Naive thymus-derived CD4-positive, alpha-beta T cell (primary cell): Measurements from ENCODE around the gene ERCC5. TPM values are rescaled to one million over a fixed set of nuclear protein-coding genes. Genes with fewer than 3 reads are reported as not detected.

Experiments
- ATAC-seq: fragments of 150-1000 bp; cut with Tn5 transposase; 2 replicates; pipeline ENCODE4 v1.10.0; 2021; ENCODE audit warnings: mild to moderate bottlenecking, moderate library complexity
- CTCF ChIA-PET: fragments of 350-600 bp; sonication (Branson Sonifier 250); formaldehyde crosslinking; loops from one replicate; lab custom pipeline; 2021; ENCODE audit warnings: antibody characterized with exemption; lab: Charles Lee
- POLR2A ChIA-PET: fragments of 350-600 bp; sonication (Branson Sonifier 250); formaldehyde crosslinking; loops from one replicate; lab custom pipeline; 2021; ENCODE audit warnings: antibody characterized with exemption, inconsistent platforms; lab: Charles Lee
- DNase-seq, 9 donors: peaks; one replicate each; pipeline versions ENCODE4 v3.0.0 to v3.0.0-alpha.2; 2020 to 2022; ENCODE audit warnings: mixed read lengths in 1 of 9
- H3K27ac ChIP-seq: one replicate; pipeline ENCODE4 v1.7.0; 2013; ENCODE audit warnings: mild to moderate bottlenecking, low read depth, low read length, moderate library complexity
- H3K27me3 ChIP-seq, 2 donors: one replicate each; pipeline ENCODE4 v1.7.0; 2013; ENCODE audit warnings: low read length in 2 of 2, mild to moderate bottlenecking in 2 of 2, moderate library complexity in 2 of 2; ENCODE audit not compliant: control insufficient read depth in 2 of 2, insufficient read depth in 2 of 2
- H3K36me3 ChIP-seq, 3 experiments: 1 replicate in 2 of 3; 2 replicates in 1 of 3; pipeline ENCODE4 v1.7.0; 2013; ENCODE audit warnings: low read length in 3 of 3, mild to moderate bottlenecking in 3 of 3, moderate library complexity in 1 of 3; ENCODE audit not compliant: insufficient read depth in 3 of 3, control insufficient read depth in 2 of 3
- H3K4me1 ChIP-seq, 2 donors: one replicate each; pipeline ENCODE4 v1.7.0; 2013; ENCODE audit warnings: low read length in 2 of 2, mild to moderate bottlenecking in 2 of 2, moderate library complexity in 1 of 2; ENCODE audit not compliant: control insufficient read depth in 2 of 2, insufficient read depth in 2 of 2
- H3K4me3 ChIP-seq: 2 replicates; pipeline ENCODE4 v1.7.0; 2013; ENCODE audit warnings: mild to moderate bottlenecking, low read length
- H3K9me3 ChIP-seq, 3 experiments: 1 replicate in 2 of 3; 2 replicates in 1 of 3; pipeline ENCODE4 v1.7.0; 2013; ENCODE audit warnings: low read length in 3 of 3; ENCODE audit not compliant: control insufficient read depth in 2 of 3
- H3K27ac Mint-ChIP-seq, 9 donors: one replicate each; pipeline ENCODE4 v1.8.0; 2020 to 2022; ENCODE audit warnings: mixed read lengths in 9 of 9, mild to moderate bottlenecking in 8 of 9, moderate library complexity in 5 of 9, inconsistent platforms in 2 of 9
- H3K27me3 Mint-ChIP-seq, 5 donors: one replicate each; pipeline ENCODE4 v1.8.0; 2021 to 2022; ENCODE audit warnings: mixed read lengths in 5 of 5, mild to moderate bottlenecking in 1 of 5
- H3K36me3 Mint-ChIP-seq, 5 donors: one replicate each; pipeline ENCODE4 v1.8.0; 2020 to 2022; ENCODE audit warnings: mixed read lengths in 5 of 5, mild to moderate bottlenecking in 3 of 5, inconsistent platforms in 1 of 5
- H3K4me1 Mint-ChIP-seq, 7 donors: one replicate each; pipeline ENCODE4 v1.8.0; 2020 to 2022; ENCODE audit warnings: mixed read lengths in 7 of 7, mild to moderate bottlenecking in 3 of 7, inconsistent platforms in 1 of 7
- H3K4me3 Mint-ChIP-seq, 10 donors: one replicate each; pipeline ENCODE4 v1.8.0; 2020 to 2022; ENCODE audit warnings: mild to moderate bottlenecking in 10 of 10, mixed read lengths in 10 of 10, moderate library complexity in 6 of 10, inconsistent platforms in 2 of 10
- H3K9me3 Mint-ChIP-seq, 11 donors: one replicate each; pipeline ENCODE4 v1.8.0; 2020 to 2022; ENCODE audit warnings: mixed read lengths in 11 of 11, mild to moderate bottlenecking in 4 of 11, inconsistent platforms in 1 of 11, moderate library complexity in 1 of 11
- intact Hi-C, 2 donors: fragments of 100-400 bp; cut with micrococcal nuclease; formaldehyde crosslinking; loops; one replicate each; pipeline ENCODE4 v1.15.1; 2023
- polyA plus RNA-seq, 2 donors: library from polyadenylated mRNA; unstranded; fragments of 300-500 nt; fragmentation: Illumina TruSeq; gene quantifications; one replicate each; pipeline ENCODE4 v1.2.3, GENCODE V29; 2021
- total RNA-seq, 6 experiments: library from RNA in 5 of 6; stranded (reverse) in 5 of 6; gene quantifications; 1 replicate in 5 of 6; 2 replicates in 1 of 6; pipeline ENCODE4 v1.2.3 and lab custom pipeline; 2021 to 2026

ERCC5 gene
- total and polyA plus RNA-seq, 7 experiments from 2014 or later: 48.6 to 158 (median 93.4) TPM

DNA sequence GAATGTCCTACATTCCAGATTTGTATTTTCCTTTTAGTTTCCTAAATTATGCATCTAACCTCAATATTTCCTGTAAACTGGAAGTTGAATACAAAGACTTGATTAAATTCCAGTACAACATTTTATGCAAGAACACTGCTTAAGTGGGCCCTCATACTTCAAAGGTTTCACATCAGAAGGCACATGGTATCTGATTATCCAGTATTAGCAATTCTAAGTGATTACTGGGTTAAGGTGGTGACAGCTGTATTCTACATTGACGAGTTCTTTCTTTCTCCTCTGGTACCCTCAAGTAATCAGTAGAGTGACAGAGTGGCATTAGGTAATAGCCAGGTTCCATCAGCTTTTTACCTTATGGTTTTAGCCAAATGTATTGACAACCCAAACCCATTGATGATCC lies 28.6 kb upstream of the ERCC5 start:
- intact Hi-C loops: no loop called here
- Histone ChIP-seq H3K27ac (no peak overlapping the region), H3K27me3 (no peaks in the 10 kb centered on the region), H3K9me3 (no peaks in the 10 kb centered on the region), H3K36me3 (no peaks in the 10 kb centered on the region), H3K4me3 (no peak overlapping the region), H3K4me1 (no peaks in the 10 kb centered on the region)
- Mint-ChIP-seq H3K27ac (no peak overlapping the region), H3K4me3 (no peak overlapping the region), H3K36me3 (peaks cover under 1 to 32% (median 19%) of the 10 kb centered on the region in 5 donors), H3K4me1 (peaks cover 3 to 18% (median 10%) of the 10 kb centered on the region in 7 donors), H3K9me3 (peaks cover 0 to 3% (median under 1%) of the 10 kb centered on the region in 11 donors), H3K27me3 (no peaks in the 10 kb centered on the region)
- DNase-seq (no peak), ATAC-seq (no peak)
- ChIA-PET POLR2A (interaction anchor here (0.6 kb wide), 1 partner anchor 318 kb away, joined by 3 read pairs; no protein-coding TSS in a partner anchor), CTCF (no interaction called here)

DNA sequence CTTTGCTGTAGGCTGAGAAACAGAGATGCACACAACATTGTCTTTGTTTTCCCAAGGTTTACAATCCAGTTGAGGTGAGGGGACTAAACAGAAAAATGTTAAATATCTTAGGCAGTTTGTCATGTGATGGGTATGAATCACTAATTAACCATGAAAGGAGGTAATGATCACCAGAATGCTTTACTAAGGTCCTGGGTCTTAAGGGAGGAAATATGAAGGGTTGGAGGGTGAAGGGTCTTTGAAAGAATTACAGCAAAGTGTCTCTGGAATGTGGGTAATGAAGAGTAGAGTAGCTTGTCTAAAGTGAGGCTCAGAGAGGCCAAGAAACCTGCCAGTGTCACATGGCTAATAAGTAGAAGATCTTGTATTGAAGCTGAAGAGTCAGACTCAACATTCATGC lies 27.9 kb upstream of the ERCC5 start:
- POLR2A ChIA-PET: no interaction called here
- no peak overlapping the region for H3K27ac ChIP-seq
- H3K4me1 ChIP-seq: no peaks in the 10 kb centered on the region
- Mint-ChIP-seq H3K4me1 (peaks cover 3 to 14% (median 10%) of the 10 kb centered on the region in 7 donors), H3K9me3 (peaks cover 0 to 1% (median 0%) of the 10 kb centered on the region in 11 donors), H3K27ac (no peak overlapping the region), H3K4me3 (no peak overlapping the region), H3K36me3 (peaks cover under 1 to 35% (median 18%) of the 10 kb centered on the region in 5 donors), H3K27me3 (no peaks in the 10 kb centered on the region)
- no peaks in the 10 kb centered on the region for H3K27me3 ChIP-seq
- intact Hi-C loops: no loop called here
- no peaks in the 10 kb centered on the region for H3K9me3 ChIP-seq
- ATAC-seq (no peak), DNase-seq (no peak)
- H3K4me3 ChIP-seq: no peak overlapping the region
- no peaks in the 10 kb centered on the region for H3K36me3 ChIP-seq
- CTCF ChIA-PET: no interaction called here

DNA sequence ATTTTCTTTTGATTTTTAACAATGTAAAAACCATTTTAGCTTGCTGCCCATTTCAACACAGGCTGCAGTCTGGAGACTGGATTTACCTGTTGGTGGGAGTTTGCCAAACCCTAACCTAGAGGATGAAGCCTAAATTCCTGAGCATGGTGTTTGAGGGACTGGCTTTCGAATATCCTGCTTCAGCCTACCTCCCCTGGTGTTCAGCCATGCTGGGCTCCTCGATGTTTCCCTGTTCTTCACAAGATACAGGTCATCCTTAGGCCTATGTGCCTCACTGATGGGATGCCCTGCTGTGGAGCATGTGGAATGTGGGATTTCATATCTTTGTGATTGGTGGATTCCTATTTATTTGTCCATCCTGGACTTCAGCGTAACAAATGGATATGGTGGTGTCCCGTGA lies 20.4 kb upstream of the ERCC5 start:
- intact Hi-C loops: no loop called here
- Histone ChIP-seq H3K9me3 (no peaks in the 10 kb centered on the region), H3K4me3 (no peak overlapping the region), H3K27ac (no peak overlapping the region), H3K4me1 (no peaks in the 10 kb centered on the region), H3K36me3 (no peaks in the 10 kb centered on the region), H3K27me3 (no peaks in the 10 kb centered on the region)
- H3K36me3 Mint-ChIP-seq: peaks cover 0 to 33% (median 9%) of the 10 kb centered on the region in 5 donors
- H3K27me3 Mint-ChIP-seq: no peaks in the 10 kb centered on the region
- no peak overlapping the region for H3K4me3 Mint-ChIP-seq
- no peaks in the 10 kb centered on the region for H3K9me3 Mint-ChIP-seq
- DNase-seq (no peak), ATAC-seq (no peak)
- CTCF ChIA-PET: no interaction called here
- POLR2A ChIA-PET: no interaction called here
- H3K27ac Mint-ChIP-seq: no peak overlapping the region
- H3K4me1 Mint-ChIP-seq: no peaks in the 10 kb centered on the region

DNA sequence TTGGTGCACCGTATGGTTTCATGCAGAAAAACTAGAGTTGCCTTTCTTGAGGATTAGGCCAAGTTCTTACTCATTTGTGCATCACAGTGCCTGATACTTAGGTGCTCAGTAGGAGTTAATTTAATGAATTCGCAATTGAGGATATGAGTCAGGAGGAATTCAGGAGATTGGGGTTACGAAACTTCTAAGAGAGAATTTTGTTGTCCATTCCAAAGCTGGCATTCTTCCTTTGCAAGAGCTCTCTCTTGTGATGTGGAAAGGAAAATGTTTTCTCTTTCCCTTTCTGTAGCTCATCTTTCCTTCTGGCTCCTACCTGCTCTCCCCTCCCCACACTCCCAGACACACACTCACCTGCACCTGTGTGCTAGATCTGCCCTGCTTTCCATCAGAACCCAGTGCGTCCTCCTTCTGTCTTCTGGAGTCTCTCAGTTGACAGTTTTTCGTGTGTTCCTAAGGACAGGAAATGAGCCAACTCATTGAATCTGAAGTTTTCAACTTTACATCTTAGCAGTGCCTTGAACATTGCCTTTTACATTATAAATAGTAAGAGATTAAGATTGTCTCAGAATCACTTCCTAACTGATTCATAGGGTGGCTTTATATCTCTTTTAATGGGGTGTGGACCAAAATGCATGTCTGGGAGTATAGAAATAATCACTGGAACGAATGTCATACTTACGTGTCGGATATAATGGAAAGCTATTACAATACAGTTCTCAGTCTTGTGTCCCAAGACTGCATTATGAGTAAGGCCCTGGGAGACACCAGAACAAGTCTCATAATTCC lies 19.7 kb upstream of the ERCC5 start:
- H3K27ac Mint-ChIP-seq: no peak overlapping the region
- ChIA-PET POLR2A (no interaction called here), CTCF (no interaction called here)

DNA sequence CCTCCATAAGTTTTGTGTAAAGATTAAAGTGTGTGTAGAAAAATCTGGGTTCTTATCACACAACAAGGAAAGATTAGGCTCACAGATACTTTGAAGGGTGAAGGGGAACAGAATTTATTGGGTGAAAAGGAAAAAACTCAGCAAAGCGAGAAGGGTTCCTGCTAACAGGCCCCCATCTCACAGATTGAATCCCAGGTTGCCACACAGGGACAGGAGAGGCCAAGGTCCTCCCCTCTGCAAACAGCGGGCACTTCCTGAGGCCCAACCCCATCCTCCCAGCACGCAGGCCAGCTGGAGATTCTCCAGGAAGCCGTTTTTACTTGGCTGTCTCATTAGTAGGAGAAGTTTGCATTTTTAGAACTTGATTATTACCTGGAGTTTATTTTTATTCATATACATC lies 15.2 kb upstream of the ERCC5 start:
- Mint-ChIP-seq H3K4me3 (no peak overlapping the region), H3K9me3 (no peaks in the 10 kb centered on the region), H3K27me3 (no peaks in the 10 kb centered on the region), H3K36me3 (peaks cover 0 to 21% (median 5%) of the 10 kb centered on the region in 5 donors), H3K27ac (no peak overlapping the region), H3K4me1 (no peaks in the 10 kb centered on the region)
- no peaks in the 10 kb centered on the region for H3K4me1 ChIP-seq
- no peaks in the 10 kb centered on the region for H3K36me3 ChIP-seq
- H3K27ac ChIP-seq: no peak overlapping the region
- no peak for DNase-seq
- ATAC-seq: no peak
- no peaks in the 10 kb centered on the region for H3K27me3 ChIP-seq
- H3K9me3 ChIP-seq: no peaks in the 10 kb centered on the region
- H3K4me3 ChIP-seq: no peak overlapping the region
- ChIA-PET POLR2A (interaction anchor here (1.1 kb wide), 1 partner anchor 14 kb away, joined by 3 read pairs; no protein-coding TSS in a partner anchor), CTCF (no interaction called here)
- intact Hi-C loops: no loop called here

More for the DNA sequence above, 19.7 kb upstream of the ERCC5 start:
- H3K4me1 Mint-ChIP-seq: no peaks in the 10 kb centered on the region
- H3K27me3 Mint-ChIP-seq: no peaks in the 10 kb centered on the region
- Histone ChIP-seq H3K9me3 (no peaks in the 10 kb centered on the region), H3K27me3 (no peaks in the 10 kb centered on the region), H3K36me3 (no peaks in the 10 kb centered on the region), H3K27ac (no peak overlapping the region), H3K4me3 (no peak overlapping the region), H3K4me1 (no peaks in the 10 kb centered on the region)
- intact Hi-C loops: no loop called here
- H3K9me3 Mint-ChIP-seq: no peaks in the 10 kb centered on the region
- peaks cover 0 to 31% (median 9%) of the 10 kb centered on the region in 5 donors for H3K36me3 Mint-ChIP-seq
- ATAC-seq: no peak
- H3K4me3 Mint-ChIP-seq: no peak overlapping the region
- DNase-seq: no peak

DNA sequence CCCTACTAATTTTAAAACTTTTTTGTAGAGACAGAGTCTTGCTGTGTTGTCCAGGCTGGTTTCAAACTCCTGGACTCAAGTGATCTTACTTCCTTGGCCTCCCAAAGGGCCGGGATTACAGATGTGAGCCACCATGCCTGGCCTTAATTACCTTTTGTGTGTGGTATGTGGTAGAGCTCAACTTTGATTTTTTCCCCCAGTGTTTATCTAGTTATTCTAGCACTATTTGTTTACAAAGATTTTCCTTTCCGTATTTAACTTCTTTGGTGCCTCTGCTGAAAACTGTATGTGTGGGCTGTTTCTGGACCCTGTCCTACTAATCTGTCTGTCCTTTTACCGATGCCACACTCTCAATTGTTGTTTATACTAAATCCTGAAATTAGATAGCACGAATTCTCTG lies 9.4 kb upstream of the ERCC5 start:
- no peaks in the 10 kb centered on the region for H3K4me1 Mint-ChIP-seq
- H3K36me3 ChIP-seq: no peaks in the 10 kb centered on the region
- intact Hi-C loops: no loop called here
- no peak overlapping the region for H3K27ac Mint-ChIP-seq
- peaks cover 0 to 20% (median 5%) of the 10 kb centered on the region in 5 donors for H3K36me3 Mint-ChIP-seq
- ATAC-seq (no peak), DNase-seq (no peak)
- no peak overlapping the region for H3K27ac ChIP-seq
- POLR2A ChIA-PET: interaction anchor here (0.7 to 1.6 kb wide), 2 partner anchors 9 to 239 kb away, joined by 3 to 7 read pairs; partner anchors contain the start of genes ERCC5 and TPP2
- CTCF ChIA-PET: no interaction called here
- H3K9me3 ChIP-seq: no peaks in the 10 kb centered on the region
- no peaks in the 10 kb centered on the region for H3K27me3 Mint-ChIP-seq
- no peaks in the 10 kb centered on the region for H3K4me1 ChIP-seq
- H3K4me3 ChIP-seq: no peak overlapping the region
- no peak overlapping the region for H3K4me3 Mint-ChIP-seq
- H3K9me3 Mint-ChIP-seq: no peaks in the 10 kb centered on the region
- no peaks in the 10 kb centered on the region for H3K27me3 ChIP-seq

DNA sequence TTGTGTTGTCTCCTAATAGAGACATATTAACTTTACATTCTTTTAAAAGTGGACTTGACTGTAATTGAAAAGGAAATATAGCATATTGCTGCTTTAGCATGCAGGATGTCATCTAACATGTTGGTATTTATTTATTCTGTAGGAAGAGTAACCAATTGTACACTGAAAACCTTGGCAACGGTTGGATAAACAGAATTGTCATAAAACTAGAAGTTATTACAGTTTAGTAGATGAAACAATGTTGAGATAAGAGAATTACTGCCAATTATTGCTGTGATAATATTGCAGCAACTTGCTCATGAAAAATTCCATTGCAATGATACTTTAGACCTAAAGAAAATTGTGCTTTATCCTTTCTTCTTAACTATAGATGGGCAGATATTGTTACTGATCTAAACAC lies 7.6 kb upstream of the ERCC5 start:
- no peak overlapping the region for H3K27ac ChIP-seq
- H3K27ac Mint-ChIP-seq: no peak overlapping the region
- H3K9me3 ChIP-seq: no peaks in the 10 kb centered on the region
- DNase-seq (no peak), ATAC-seq (no peak)
- ChIA-PET POLR2A (no interaction called here), CTCF (no interaction called here)
- intact Hi-C loops: no loop called here
- no peak overlapping the region for H3K4me3 Mint-ChIP-seq
- H3K4me1 Mint-ChIP-seq: no peaks in the 10 kb centered on the region
- no peaks in the 10 kb centered on the region for H3K36me3 ChIP-seq
- H3K36me3 Mint-ChIP-seq: peaks cover 0 to 18% (median 5%) of the 10 kb centered on the region in 5 donors
- H3K9me3 Mint-ChIP-seq: no peaks in the 10 kb centered on the region
- H3K4me3 ChIP-seq: no peak overlapping the region
- no peaks in the 10 kb centered on the region for H3K27me3 Mint-ChIP-seq
- H3K27me3 ChIP-seq: no peaks in the 10 kb centered on the region
- H3K4me1 ChIP-seq: no peaks in the 10 kb centered on the region
